SK-N-SH treated with all-trans-retinoic acid at 6 μM for 48 hours (cell line): Measurements from ENCODE around the gene ACBD7.
A peak's percentile ranks its signal among the peaks of the same experiment; 100 is the strongest.

Experiments used
- ATAC-seq: fragments of 200-7000 bp; cut with Tn5 transposase; 3 replicates; pipeline ENCODE4 v1.9.1; 2020; ENCODE audit warnings: mild to moderate bottlenecking, moderate library complexity
- BACH2 ChIP-seq: fragments of 250-450 bp; sonication (Bioruptor Pico); IDR thresholded peaks from 2 replicates; pipeline ENCODE4 v1.9.0; 2021; ENCODE audit warnings: mild to moderate bottlenecking, borderline replicate concordance
- CSDC2 ChIP-seq: fragments of 250-450 bp; sonication (Bioruptor Pico); IDR thresholded peaks from 2 replicates; pipeline ENCODE4 v1.5.0; 2020; ENCODE audit warnings: mild to moderate bottlenecking, moderate library complexity
- CSRNP3 ChIP-seq: fragments of 250-450 bp; sonication (Bioruptor Pico); IDR thresholded peaks from 2 replicates; pipeline ENCODE4 v1.5.1; 2021; ENCODE audit warnings: mild to moderate bottlenecking, moderate library complexity
- ESRRG ChIP-seq: fragments of 250-450 bp; sonication (Bioruptor Pico); IDR thresholded peaks from 2 replicates; pipeline ENCODE4 v1.6.1; 2021; ENCODE audit warnings: mild to moderate bottlenecking
- GLIS3 ChIP-seq: fragments of 250-450 bp; sonication (Bioruptor Pico); IDR thresholded peaks from 2 replicates; pipeline ENCODE4 v1.5.0; 2020; ENCODE audit warnings: mild to moderate bottlenecking, moderate library complexity
- OSR1 ChIP-seq: fragments of 250-450 bp; sonication (Bioruptor Pico); IDR thresholded peaks from 2 replicates; pipeline ENCODE4 v1.8.0; 2022; ENCODE audit warnings: moderate library complexity, mild to moderate bottlenecking, inconsistent platforms
- PPARA ChIP-seq: fragments of 250-450 bp; sonication (Bioruptor Pico); IDR thresholded peaks from 2 replicates; pipeline ENCODE4 v1.5.0; 2020; ENCODE audit warnings: mild to moderate bottlenecking, borderline replicate concordance
- RARB ChIP-seq: fragments of 250-450 bp; sonication (Bioruptor Pico); IDR thresholded peaks from 2 replicates; pipeline ENCODE4 v1.8.0; 2021; ENCODE audit warnings: mild to moderate bottlenecking, moderate library complexity
- SNAI2 ChIP-seq: fragments of 250-450 bp; sonication (Bioruptor Pico); IDR thresholded peaks from 2 replicates; pipeline ENCODE4 v1.5.0; 2020; ENCODE audit warnings: mild to moderate bottlenecking, moderate library complexity
- TCF4 ChIP-seq: fragments of 250-450 bp; sonication (Bioruptor Pico); IDR thresholded peaks from 2 replicates; pipeline ENCODE4 v1.8.0; 2021; ENCODE audit warnings: mild to moderate bottlenecking, moderate library complexity, borderline replicate concordance
- TOX ChIP-seq: fragments of 250-450 bp; sonication (Bioruptor Pico); IDR thresholded peaks from 2 replicates; pipeline ENCODE4 v1.8.0; 2021; ENCODE audit warnings: mild to moderate bottlenecking, moderate library complexity, borderline replicate concordance
- TSHZ2 ChIP-seq: fragments of 250-450 bp; sonication (Bioruptor Pico); IDR thresholded peaks from 2 replicates; pipeline ENCODE4 v1.5.0; 2020; ENCODE audit warnings: mild to moderate bottlenecking, moderate library complexity
- ZC3H10 ChIP-seq: fragments of 250-450 bp; sonication (Bioruptor Pico); IDR thresholded peaks from 2 replicates; pipeline ENCODE4 v1.5.1; 2021; ENCODE audit warnings: mild to moderate bottlenecking, moderate library complexity
- ZFP3 ChIP-seq: fragments of 250-450 bp; sonication (Bioruptor Pico); IDR thresholded peaks from 2 replicates; pipeline ENCODE4 v1.5.0; 2020; ENCODE audit warnings: mild to moderate bottlenecking, moderate library complexity
- ZFP30 ChIP-seq: fragments of 450-650 bp; formaldehyde crosslinking; IDR thresholded peaks from 2 replicates; pipeline ENCODE4 v1.5.0; 2022; ENCODE audit warnings: mild to moderate bottlenecking, moderate library complexity
- ZNF565 ChIP-seq: fragments of 450-650 bp; formaldehyde crosslinking; conservative IDR thresholded peaks from 2 replicates; pipeline ENCODE4 v1.5.0; 2020; ENCODE audit warnings: low read depth, mild to moderate bottlenecking, moderate library complexity
- ZNF70 ChIP-seq: fragments of 450-650 bp; formaldehyde crosslinking; IDR thresholded peaks from 2 replicates; pipeline ENCODE4 v1.5.0; 2020; ENCODE audit warnings: mild to moderate bottlenecking, moderate library complexity
- TF ChIP-seq, protein P1 (sequence below): fragments of 250-450 bp; sonication (Bioruptor Pico); IDR thresholded peaks from 2 replicates; pipeline ENCODE4 v1.5.1; 2020; ENCODE audit warnings: low read depth, mild to moderate bottlenecking, moderate library complexity
- TF ChIP-seq, protein P2 (sequence below): fragments of 250-450 bp; sonication (Bioruptor Pico); IDR thresholded peaks from 2 replicates; pipeline ENCODE4 v1.8.0; 2020; ENCODE audit warnings: mild to moderate bottlenecking, moderate library complexity, borderline replicate concordance
- TF ChIP-seq, protein P3 (sequence below): fragments of 250-450 bp; sonication (Bioruptor Pico); IDR thresholded peaks from 2 replicates; pipeline ENCODE4 v1.8.0; 2021; ENCODE audit warnings: low read depth, mild to moderate bottlenecking, moderate library complexity, borderline replicate concordance

Gene ACBD7

GRCh38 chr10:15136129-15137035, 47.8 kb upstream of the ACBD7 start:
- ATAC-seq = no peak

GRCh38 chr10:15131330-15131729, 42.8 kb upstream of the ACBD7 start:
- TF ChIP-seq, protein P1, sequence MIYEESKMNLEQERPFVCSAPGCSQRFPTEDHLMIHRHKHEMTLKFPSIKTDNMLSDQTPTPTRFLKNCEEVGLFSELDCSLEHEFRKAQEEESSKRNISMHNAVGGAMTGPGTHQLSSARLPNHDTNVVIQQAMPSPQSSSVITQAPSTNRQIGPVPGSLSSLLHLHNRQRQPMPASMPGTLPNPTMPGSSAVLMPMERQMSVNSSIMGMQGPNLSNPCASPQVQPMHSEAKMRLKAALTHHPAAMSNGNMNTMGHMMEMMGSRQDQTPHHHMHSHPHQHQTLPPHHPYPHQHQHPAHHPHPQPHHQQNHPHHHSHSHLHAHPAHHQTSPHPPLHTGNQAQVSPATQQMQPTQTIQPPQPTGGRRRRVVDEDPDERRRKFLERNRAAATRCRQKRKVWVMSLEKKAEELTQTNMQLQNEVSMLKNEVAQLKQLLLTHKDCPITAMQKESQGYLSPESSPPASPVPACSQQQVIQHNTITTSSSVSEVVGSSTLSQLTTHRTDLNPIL (CRISPR knock-in tag) = no peak
- TF ChIP-seq ZC3H10 (CRISPR knock-in tag) (no peak), ZNF565 (CRISPR knock-in tag) (no peak), CSDC2 (CRISPR knock-in tag) (no peak), ESRRG (no peak), GLIS3 (CRISPR knock-in tag) (no peak), ZFP3 (CRISPR knock-in tag) (no peak), TOX (CRISPR knock-in tag) (no peak), TCF4 (no peak)
- no peak for ATAC-seq

More at GRCh38 chr10:15136129-15137035, 47.8 kb upstream of the ACBD7 start:
- TF ChIP-seq, protein P2, sequence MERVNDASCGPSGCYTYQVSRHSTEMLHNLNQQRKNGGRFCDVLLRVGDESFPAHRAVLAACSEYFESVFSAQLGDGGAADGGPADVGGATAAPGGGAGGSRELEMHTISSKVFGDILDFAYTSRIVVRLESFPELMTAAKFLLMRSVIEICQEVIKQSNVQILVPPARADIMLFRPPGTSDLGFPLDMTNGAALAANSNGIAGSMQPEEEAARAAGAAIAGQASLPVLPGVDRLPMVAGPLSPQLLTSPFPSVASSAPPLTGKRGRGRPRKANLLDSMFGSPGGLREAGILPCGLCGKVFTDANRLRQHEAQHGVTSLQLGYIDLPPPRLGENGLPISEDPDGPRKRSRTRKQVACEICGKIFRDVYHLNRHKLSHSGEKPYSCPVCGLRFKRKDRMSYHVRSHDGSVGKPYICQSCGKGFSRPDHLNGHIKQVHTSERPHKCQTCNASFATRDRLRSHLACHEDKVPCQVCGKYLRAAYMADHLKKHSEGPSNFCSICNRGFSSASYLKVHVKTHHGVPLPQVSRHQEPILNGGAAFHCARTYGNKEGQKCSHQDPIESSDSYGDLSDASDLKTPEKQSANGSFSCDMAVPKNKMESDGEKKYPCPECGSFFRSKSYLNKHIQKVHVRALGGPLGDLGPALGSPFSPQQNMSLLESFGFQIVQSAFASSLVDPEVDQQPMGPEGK (CRISPR knock-in tag) = no peak
- no peak for TF ChIP-seq TCF4
- TF ChIP-seq ZFP3 (CRISPR knock-in tag) = no peak
- no peak for TF ChIP-seq ZC3H10 (CRISPR knock-in tag)
- no peak for TF ChIP-seq PPARA (CRISPR knock-in tag)
- TF ChIP-seq BACH2 = no peak
- TF ChIP-seq ESRRG = no peak
- no peak for TF ChIP-seq GLIS3 (CRISPR knock-in tag)
- TF ChIP-seq ZNF70 (CRISPR knock-in tag) = no peak
- no peak for TF ChIP-seq TSHZ2
- no peak for TF ChIP-seq SNAI2 (CRISPR knock-in tag)
- TF ChIP-seq CSRNP3 = no peak
- TF ChIP-seq ZFP30 (CRISPR knock-in tag) = no peak
- no peak for TF ChIP-seq TOX (CRISPR knock-in tag)
- TF ChIP-seq, protein P3, sequence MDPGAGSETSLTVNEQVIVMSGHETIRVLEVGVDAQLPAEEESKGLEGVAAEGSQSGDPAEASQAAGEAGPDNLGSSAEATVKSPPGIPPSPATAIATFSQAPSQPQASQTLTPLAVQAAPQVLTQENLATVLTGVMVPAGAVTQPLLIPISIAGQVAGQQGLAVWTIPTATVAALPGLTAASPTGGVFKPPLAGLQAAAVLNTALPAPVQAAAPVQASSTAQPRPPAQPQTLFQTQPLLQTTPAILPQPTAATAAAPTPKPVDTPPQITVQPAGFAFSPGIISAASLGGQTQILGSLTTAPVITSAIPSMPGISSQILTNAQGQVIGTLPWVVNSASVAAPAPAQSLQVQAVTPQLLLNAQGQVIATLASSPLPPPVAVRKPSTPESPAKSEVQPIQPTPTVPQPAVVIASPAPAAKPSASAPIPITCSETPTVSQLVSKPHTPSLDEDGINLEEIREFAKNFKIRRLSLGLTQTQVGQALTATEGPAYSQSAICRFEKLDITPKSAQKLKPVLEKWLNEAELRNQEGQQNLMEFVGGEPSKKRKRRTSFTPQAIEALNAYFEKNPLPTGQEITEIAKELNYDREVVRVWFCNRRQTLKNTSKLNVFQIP = no peak

DNA sequence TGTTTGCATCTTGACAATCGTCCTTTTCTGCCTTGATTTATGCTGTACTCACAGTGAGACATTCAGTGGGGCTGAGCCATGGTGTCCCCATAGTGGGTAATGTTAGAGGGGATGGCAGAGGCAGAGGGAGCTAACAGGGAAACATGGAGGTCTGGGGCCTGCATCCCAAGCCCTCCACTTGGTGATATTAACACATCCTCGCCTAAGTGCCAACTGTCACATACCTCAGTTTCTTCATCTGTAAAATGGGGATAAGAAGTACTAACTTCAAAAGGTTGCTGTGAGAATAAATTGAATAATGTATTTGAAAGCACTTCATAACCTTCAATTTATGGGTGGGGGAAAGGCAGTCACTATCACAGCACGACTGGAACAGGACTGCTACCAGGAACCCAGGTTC, 36.3 kb upstream of the ACBD7 start:
- no peak for ATAC-seq
- no peak for TF ChIP-seq ZFP3 (CRISPR knock-in tag)
- no peak for TF ChIP-seq CSDC2 (CRISPR knock-in tag)

DNA sequence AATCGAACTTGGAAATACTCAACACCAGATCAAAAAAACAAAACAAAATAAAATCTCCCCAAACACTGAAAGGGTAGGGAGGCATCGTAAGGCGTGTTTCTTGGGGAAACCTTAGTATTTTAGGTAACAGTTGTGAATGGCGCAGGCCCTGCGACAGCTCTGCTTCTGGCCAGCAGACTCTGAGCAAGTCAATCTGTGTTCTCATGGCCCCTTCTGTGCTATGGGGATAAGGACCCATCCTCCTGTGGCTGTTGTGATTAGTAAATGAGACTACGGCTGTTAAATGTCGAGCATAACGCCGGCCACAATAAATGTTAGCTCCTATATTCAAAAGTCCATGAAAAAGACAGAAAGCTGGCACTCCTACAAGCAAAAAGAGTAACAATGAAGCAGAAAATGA, 35.6 kb upstream of the ACBD7 start:
- peak; percentile 52 for ATAC-seq
- TF ChIP-seq ZFP3 (CRISPR knock-in tag) = no peak
- no peak for TF ChIP-seq RARB (CRISPR knock-in tag)
- no peak for TF ChIP-seq ZNF70 (CRISPR knock-in tag)
- TF ChIP-seq OSR1 (CRISPR knock-in tag) = no peak
- no peak for TF ChIP-seq ZFP30 (CRISPR knock-in tag)
- TF ChIP-seq, protein P3 = no peak
- no peak for TF ChIP-seq BACH2
- TF ChIP-seq, protein P1 (CRISPR knock-in tag) = no peak
